IPS-NIHi7 (cell line): ENCODE results near the gene UBE2J2.

Experiments
- DNase-seq: peaks from one replicate; pipeline ENCODE4 v3.0.0; 2012; ENCODE audit warnings: mixed read lengths; ENCODE audit errors: extremely low spot score

The UBE2J2 gene

DNA sequence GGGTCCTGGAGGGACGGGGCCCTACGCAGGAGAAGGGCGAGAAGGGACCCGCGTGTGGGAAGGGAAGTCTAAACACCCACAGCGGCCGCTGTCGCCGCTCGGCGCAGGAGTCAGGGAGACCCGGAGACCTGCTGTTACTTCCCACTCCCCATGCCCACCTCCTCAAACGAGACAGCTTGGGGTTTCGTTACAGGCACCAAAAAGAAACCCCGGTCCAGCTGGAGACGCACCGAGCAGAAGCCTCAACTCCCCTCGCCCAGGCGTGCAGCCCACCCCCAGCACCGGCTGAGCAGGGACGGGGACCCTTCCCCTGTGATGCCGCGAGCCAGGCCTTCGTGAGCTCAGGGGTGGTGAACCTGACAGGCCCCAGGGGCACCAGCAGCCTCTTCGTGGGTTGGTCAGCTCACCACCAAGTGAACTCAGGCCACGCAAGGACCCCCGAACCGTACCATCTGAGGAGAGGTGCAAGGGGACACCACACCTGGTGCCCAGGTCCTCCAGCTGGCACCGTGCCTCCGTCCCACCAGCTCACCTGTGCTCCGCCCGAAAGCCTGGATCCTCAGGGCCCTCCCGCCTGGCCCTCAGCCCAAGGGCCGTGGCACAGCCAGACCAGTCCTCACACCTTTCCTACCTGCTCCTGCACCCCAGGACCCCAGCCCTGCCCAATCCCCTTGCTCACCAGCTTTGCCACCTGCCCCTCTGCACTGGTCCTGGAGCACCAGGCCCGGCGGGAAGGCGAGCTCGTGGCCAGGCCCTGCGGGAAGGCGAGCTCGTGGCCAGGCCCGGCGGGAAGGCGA, 46.9 kb downstream of the UBE2J2 start:
- no peak for DNase-seq

- DNase-seq, result no peak
These were observed 47.7 kb downstream of the UBE2J2 start for GRCh38 chr1:1225913-1226312.

- DNase-seq, result no peak
These were observed 48.3 kb downstream of the UBE2J2 start for GRCh38 chr1:1225238-1225845.

DNA sequence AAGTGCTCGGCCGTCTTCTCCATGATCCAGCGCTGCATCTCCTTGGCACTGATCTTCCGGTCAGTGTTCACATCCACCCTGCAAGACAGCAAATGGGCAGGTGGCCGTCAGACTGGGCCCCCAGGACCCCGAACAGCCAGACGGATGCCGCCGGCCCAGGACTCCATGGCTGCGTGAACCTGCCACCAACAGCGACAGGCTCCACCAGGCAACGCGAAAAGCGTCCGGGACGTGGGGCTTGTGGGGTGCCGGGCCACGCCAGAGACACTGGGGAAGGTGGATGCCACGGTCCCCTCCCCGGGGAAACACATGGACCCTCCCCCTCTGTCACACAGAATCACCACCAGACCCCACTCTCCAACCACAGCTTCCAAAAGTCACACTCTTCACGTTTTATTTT, 49.8 kb downstream of the UBE2J2 start:
- no peak for DNase-seq

GRCh38 chr1:1223321-1223720, 50.3 kb downstream of the UBE2J2 start:
- DNase-seq, result no peak

DNA sequence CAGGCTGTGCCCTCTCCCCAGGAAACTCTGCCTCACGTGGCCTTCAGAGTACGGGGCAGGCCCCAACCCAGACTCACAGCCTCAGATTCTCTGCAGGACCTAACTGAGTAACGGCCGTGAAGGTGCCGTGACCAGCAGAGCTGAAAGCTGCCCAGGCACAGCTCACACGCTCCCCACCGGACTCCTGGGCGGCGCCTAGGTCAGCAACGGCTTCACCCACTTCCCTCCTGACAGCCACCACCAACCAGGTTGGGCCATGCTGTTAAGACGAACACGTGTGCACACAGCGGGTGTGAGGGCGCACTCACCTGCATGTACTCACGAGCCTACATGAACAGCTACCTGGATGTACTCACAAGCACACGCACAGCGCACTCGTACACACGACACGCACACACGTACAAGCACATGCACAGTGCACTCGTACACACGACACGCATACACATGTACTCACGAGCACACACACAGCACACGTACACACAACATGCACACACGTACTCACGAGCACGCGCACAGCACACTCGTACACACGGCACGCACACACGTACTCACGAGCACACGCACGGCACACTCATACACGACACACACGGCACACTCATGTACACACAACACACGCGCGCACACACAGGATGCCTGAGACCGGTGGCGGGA, 51.0 kb downstream of the UBE2J2 start:
- DNase-seq, result no peak

GRCh38 chr1:1221887-1222574, 51.6 kb downstream of the UBE2J2 start:
- DNase-seq, result no peak

- DNase-seq, result no peak
These were observed 53.5 kb downstream of the UBE2J2 start for GRCh38 chr1:1220197-1220596.

GRCh38 chr1:1219341-1219740, 54.3 kb downstream of the UBE2J2 start:
- DNase-seq, result no peak

DNA sequence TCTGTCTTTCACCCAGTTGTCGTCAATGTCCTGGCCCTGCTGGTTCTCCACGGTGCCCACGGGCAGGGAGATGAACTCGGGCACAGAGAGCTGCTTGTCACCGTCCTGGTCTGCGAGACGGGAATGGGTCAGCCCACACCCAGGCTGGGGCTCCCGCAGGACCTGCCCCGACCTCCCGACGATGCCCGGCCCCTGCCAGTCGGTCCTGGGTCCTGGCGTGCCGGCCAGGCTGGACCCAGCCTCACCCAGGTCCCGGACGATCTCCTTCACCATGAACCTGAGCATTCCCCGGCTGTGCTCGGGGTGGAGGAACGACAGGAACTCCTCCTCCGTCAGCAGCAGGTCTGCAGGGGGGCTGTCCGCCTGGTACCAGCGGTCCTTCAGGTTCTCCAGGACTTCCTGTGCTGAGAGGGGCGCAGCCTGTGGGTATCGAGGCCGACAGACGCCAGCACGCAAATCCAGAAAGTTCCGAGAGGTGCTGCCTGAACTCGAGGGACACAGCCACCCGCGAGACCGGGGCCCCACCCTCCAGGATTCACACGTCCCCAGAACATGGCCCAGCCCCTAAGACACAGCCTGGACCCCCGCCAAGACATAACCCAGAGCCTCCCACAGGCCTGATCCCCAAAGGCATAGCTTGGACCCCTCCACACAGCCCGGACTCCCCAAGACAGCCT, 55.0 kb downstream of the UBE2J2 start:
- DNase-seq, result no peak

DNA sequence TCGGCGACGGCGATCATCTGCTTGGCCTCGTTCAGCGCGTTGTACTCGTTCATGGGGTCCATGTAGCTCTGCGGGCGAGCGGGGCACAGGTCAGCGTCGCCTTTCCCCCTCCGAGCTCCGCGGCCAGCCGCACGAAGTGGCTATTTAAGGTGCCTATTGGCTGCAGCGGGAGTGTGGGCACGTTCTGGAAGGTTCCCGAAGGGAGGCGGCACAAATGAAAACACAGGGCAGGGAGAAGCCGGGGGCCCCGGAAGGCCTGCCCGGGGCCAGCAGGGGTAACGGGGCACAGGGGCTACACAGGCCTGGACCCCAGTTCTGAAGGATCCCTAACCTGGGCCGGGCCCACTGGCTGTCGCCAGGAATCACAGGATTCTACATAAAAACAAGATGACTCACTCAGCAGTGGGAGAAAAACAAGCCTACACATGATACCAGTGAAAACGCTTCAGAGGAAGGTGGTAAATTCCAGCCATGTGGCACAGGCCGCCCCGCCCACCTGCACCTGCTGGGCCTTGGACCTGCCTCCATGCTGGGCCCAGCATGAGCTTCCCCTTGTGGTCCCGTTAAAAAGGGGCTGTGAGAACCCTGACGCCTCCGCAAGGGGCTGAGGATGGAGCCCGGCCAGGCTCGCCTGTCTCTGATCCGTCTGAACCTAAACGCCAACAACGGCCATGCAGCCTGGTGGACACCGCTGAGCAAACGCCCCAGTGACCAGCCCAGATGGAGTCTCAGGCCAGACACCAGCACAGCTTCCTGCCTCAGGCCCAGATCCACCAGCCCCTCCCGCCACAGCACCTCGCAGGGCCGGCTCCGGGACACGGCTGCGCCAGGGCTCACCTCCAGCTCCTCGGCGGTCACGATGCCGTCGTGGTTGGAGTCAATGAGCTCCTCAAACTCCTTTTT, 55.8 kb downstream of the UBE2J2 start:
- DNase-seq, result no peak

- DNase-seq, result no peak
These were observed 56.7 kb downstream of the UBE2J2 start for GRCh38 chr1:1216770-1217620.

- DNase-seq, result no peak
These were observed 57.6 kb downstream of the UBE2J2 start for GRCh38 chr1:1215881-1216605.

GRCh38 chr1:1215080-1215676, 58.5 kb downstream of the UBE2J2 start:
- no peak for DNase-seq

- no peak for DNase-seq
These were observed 60.0 kb downstream of the UBE2J2 start, which contains the start of gene TNFRSF4 for GRCh38 chr1:1213345-1214265. Gene TNFRSF4 (minus strand): TSS chr1:1214153. CDS start chr1:1214127, 26 bp downstream.

DNA sequence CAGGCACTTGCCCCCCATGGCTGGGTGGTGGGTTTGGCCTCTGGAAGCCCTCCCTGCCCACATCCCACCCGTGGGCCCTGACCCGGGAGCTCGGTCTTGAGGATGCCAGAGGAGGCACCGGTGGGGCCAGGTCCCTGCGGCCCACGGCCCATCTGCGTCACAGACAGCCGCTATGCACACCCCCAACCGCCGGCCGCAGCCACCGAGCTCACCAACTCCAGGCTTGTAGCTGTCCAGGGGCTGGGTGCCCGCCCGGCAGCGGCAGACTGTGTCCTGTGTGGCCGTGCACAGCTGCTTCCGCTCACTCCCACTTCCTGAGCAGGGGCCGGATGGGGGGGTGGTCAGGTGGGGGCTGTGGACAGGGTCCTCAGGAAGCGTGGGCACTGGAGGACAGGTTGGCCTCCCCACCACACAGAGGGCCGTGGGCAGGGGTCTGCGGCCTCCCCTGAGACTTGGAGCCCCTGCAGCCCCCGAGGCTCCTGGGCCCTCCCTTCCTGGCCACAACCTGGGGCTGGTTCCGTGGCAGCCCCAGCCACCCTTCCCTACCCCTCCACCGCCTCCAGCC, 60.8 kb downstream of the UBE2J2 start:
- no peak for DNase-seq
